Adrenal gland (tissue), 5 donors: ENCODE data around the gene PVALEF.

Experiments used
- CTCF ChIP-seq, 6 experiments: fragments of 450-650 bp in 4 of 6; fragments of 200-600 bp in 2 of 6; sonication (generic) in 1 of 6; IDR thresholded peaks; 1 replicate in 5 of 6; 2 replicates in 1 of 6; pipeline versions ENCODE4 v1.5.1 to v1.8.0; 2016 to 2021; ENCODE audit warnings: antibody characterized with exemption in 6 of 6, mild to moderate bottlenecking in 2 of 6, moderate library complexity in 1 of 6
- POLR2A ChIP-seq, 2 donors: fragments of 450-650 bp; IDR thresholded peaks; one replicate each; pipeline ENCODE4 v1.6.1; 2017; ENCODE audit warnings: antibody characterized with exemption in 2 of 2, mild to moderate bottlenecking in 2 of 2, moderate library complexity in 1 of 2
- donor health status: DM: no; HTN: no; CAD: no.

GRCh38 chr17:81188491-81188840 lies 23.2 kb downstream of the PVALEF start:
- no peak for TF ChIP-seq CTCF (IDR thresholded peaks at IDR 0.05)
- TF ChIP-seq POLR2A (IDR thresholded peaks at IDR 0.05), result no peak
